Gastroesophageal sphincter (tissue), 3 donors: ENCODE data around the gene PWWP2B.

ENCODE experiments used
- POLR2A ChIP-seq, 2 donors: fragments of 450-650 bp; IDR thresholded peaks; one replicate each; pipeline ENCODE4 v1.6.1; 2017; ENCODE audit warnings: antibody characterized with exemption in 2 of 2, mild to moderate bottlenecking in 2 of 2, moderate library complexity in 1 of 2
- TF ChIP-seq, protein P1 (sequence below), 4 experiments: fragments of 200-600 bp in 2 of 4; fragments of 450-650 bp in 2 of 4; sonication (generic) in 1 of 4; IDR thresholded peaks; one replicate each; pipeline ENCODE4 v1.5.1; 2017 to 2019; ENCODE audit warnings: antibody characterized with exemption in 4 of 4, mild to moderate bottlenecking in 2 of 4, moderate library complexity in 2 of 4

DNA sequence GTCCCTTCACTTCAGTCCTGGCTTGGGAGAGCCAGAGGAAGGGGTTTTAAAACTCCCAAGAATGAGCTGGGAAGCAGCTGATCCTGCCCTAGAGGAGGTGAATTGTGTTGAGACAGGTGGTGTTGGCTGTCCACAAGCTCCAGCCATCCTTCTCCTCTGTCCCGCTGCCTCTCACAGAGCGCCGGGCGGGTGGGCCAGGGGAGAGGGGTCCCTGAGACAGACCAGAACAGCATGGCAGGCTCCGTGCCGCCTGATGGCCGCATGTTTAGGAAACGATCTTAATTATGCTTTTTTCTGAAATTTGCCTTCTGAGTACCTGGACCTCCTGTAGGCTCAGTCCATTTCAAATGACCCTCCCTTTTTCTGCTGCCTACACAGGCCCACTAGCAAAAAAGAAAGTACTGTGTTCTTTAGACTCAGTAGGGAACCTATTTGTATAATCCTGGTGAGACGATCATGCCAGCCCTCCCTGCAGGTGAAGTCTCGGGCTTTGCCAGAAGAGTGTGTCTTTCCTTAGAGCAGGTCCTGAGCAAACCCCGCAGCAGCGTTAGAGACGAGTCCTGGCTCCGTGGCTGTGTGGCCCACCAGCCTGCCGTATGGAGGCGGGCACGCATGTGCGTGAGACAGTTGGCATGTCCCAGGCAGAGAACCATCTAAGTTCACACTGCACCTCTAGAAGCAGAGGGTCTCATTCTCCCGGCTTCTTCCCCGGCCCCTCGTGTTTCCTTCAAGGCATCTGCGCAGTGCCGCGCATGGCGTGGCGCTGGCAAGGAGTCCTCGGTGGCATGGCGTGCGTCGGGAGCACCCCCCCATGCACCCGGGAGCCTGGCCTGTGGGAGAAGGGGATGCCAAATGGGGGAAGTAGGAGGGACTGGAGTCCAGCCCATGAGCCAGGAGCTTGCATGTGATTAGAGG is 26.3 kb upstream of the PWWP2B start:
- TF ChIP-seq, protein P1, sequence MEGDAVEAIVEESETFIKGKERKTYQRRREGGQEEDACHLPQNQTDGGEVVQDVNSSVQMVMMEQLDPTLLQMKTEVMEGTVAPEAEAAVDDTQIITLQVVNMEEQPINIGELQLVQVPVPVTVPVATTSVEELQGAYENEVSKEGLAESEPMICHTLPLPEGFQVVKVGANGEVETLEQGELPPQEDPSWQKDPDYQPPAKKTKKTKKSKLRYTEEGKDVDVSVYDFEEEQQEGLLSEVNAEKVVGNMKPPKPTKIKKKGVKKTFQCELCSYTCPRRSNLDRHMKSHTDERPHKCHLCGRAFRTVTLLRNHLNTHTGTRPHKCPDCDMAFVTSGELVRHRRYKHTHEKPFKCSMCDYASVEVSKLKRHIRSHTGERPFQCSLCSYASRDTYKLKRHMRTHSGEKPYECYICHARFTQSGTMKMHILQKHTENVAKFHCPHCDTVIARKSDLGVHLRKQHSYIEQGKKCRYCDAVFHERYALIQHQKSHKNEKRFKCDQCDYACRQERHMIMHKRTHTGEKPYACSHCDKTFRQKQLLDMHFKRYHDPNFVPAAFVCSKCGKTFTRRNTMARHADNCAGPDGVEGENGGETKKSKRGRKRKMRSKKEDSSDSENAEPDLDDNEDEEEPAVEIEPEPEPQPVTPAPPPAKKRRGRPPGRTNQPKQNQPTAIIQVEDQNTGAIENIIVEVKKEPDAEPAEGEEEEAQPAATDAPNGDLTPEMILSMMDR (IDR thresholded peaks at IDR 0.05): no peak
- no peak for TF ChIP-seq POLR2A (IDR thresholded peaks at IDR 0.05)
